A549 (cell line): ENCODE measurements around the gene FBN2. TPM values are rescaled to one million over a fixed set of nuclear protein-coding genes. Genes with fewer than 3 reads are reported as not detected.

Experiments
- ATAC-seq, 2 experiments: fragments of 200-7000 bp in 1 of 2; fragments of >200 bp in 1 of 2; cut with Nextera tagmentation in 1 of 2; cut with Tn5 transposase in 1 of 2; 3 replicates each; pipeline versions ENCODE4 v1.8.0 to v1.9.1; 2018 to 2020; ENCODE audit warnings: mild to moderate bottlenecking in 1 of 2, moderate library complexity in 1 of 2
- CTCF ChIA-PET: fragments of 300-600 bp; sonication (Branson Sonifier 250); formaldehyde crosslinking; extraction: SDS; loops from one replicate; lab custom pipeline; 2021; ENCODE audit warnings: antibody characterized with exemption, inconsistent platforms; lab: Yijun Ruan, JAX
- POLR2A ChIA-PET: fragments of 350-600 bp; formaldehyde crosslinking; extraction: SDS; loops from one replicate; lab custom pipeline; 2021; ENCODE audit warnings: antibody characterized with exemption, inconsistent platforms; lab: Yijun Ruan, JAX
- DNase-seq, 2 experiments: peaks; one replicate each; pipeline versions ENCODE4 v3.0.0 to v3.0.0-alpha.2; 2011 to 2016; ENCODE audit warnings: low read depth in 1 of 2, low spot score in 1 of 2
- FAIRE-seq: peaks from 2 replicates; lab custom pipeline; 2011; peaks lifted over from hg19 to GRCh38; lab: Jason Lieb, UNC
- H3K27ac ChIP-seq, 2 experiments: fragments of >200 bp; sonication (Bioruptor Twin); formaldehyde crosslinking; 3 replicates each; pipeline ENCODE4 v1.5.1; 2016 to 2017
- H3K4me1 ChIP-seq: fragments of >200 bp; sonication (Bioruptor Twin); formaldehyde crosslinking; 3 replicates; pipeline ENCODE4 v1.6.1; 2016
- H3K4me2 ChIP-seq: fragments of >200 bp; sonication (Bioruptor Twin); formaldehyde crosslinking; 3 replicates; pipeline ENCODE4 v1.6.1; 2016
- H3K4me3 ChIP-seq: fragments of >200 bp; sonication (Bioruptor Twin); formaldehyde crosslinking; 3 replicates; pipeline ENCODE4 v1.5.1; 2016
- H3K9me3 ChIP-seq: fragments of >200 bp; sonication (Bioruptor Twin); formaldehyde crosslinking; 3 replicates; pipeline ENCODE4 v1.6.1; 2016
- ATOH8 ChIP-seq: fragments of 250-450 bp; sonication (Bioruptor Pico); IDR thresholded peaks from 2 replicates; pipeline ENCODE4 v1.5.0; 2020; ENCODE audit warnings: low read depth, mild to moderate bottlenecking, moderate library complexity
- BCL3 ChIP-seq: fragments of >200 bp; sonication (Bioruptor Twin); formaldehyde crosslinking; IDR thresholded peaks from 3 replicates; pipeline ENCODE4 v1.6.1; 2016
- CBX8 ChIP-seq: fragments of 200-600 bp; sonication (generic); IDR thresholded peaks from 2 replicates; pipeline ENCODE4 v1.6.1; 2016
- CHD2 ChIP-seq: fragments of 150-350 bp; IDR thresholded peaks from 2 replicates; pipeline ENCODE4 v1.6.1; 2014; ENCODE audit warnings: low read length; ENCODE audit not compliant: partially characterized antibody
- CHD4 ChIP-seq: fragments of 200-600 bp; sonication (generic); IDR thresholded peaks from 2 replicates; pipeline ENCODE4 v1.6.1; 2016; ENCODE audit warnings: antibody characterized with exemption, mild to moderate bottlenecking, borderline replicate concordance
- EHF ChIP-seq: fragments of 250-450 bp; sonication (Bioruptor Pico); IDR thresholded peaks from 2 replicates; pipeline ENCODE4 v1.5.0; 2020; ENCODE audit warnings: mild to moderate bottlenecking
- FOSB ChIP-seq: fragments of 250-450 bp; sonication (Bioruptor Pico); IDR thresholded peaks from 2 replicates; pipeline ENCODE4 v1.5.0; 2020; ENCODE audit warnings: mild to moderate bottlenecking, moderate library complexity
- FOSL2 ChIP-seq, 2 experiments: fragments of 450-650 bp in 1 of 2; fragments of >200 bp in 1 of 2; sonication (Bioruptor Twin) in 1 of 2; formaldehyde crosslinking; IDR thresholded peaks; 2 replicates each; pipeline versions ENCODE4 v1.5.0 to v1.6.1; 2016 to 2020; ENCODE audit warnings: mild to moderate bottlenecking in 1 of 2, moderate library complexity in 1 of 2
- GATA3 ChIP-seq: IDR thresholded peaks from 2 replicates; pipeline ENCODE4 v1.6.1; 2012; ENCODE audit warnings: borderline replicate concordance
- HEYL ChIP-seq: fragments of 250-450 bp; sonication (Bioruptor Pico); IDR thresholded peaks from 2 replicates; pipeline ENCODE4 v1.8.0; 2021; ENCODE audit warnings: mild to moderate bottlenecking, moderate library complexity
- HMGXB4 ChIP-seq: fragments of 250-450 bp; sonication (Bioruptor Pico); IDR thresholded peaks from 2 replicates; pipeline ENCODE4 v1.5.0; 2021; ENCODE audit warnings: mild to moderate bottlenecking, moderate library complexity, borderline replicate concordance
- JUN ChIP-seq, 2 experiments: fragments of >200 bp; sonication (Bioruptor Twin); formaldehyde crosslinking; IDR thresholded peaks; 2 replicates in 1 of 2; 3 replicates in 1 of 2; pipeline ENCODE4 v1.6.1; 2016 to 2017
- KDM5A ChIP-seq: fragments of 200-600 bp; sonication (generic); IDR thresholded peaks from 2 replicates; pipeline ENCODE4 v1.6.1; 2016; ENCODE audit warnings: antibody characterized with exemption, mild to moderate bottlenecking
- MAFK ChIP-seq: fragments of 450-650 bp; IDR thresholded peaks from 2 replicates; pipeline ENCODE4 v1.6.1; 2014; ENCODE audit not compliant: partially characterized antibody
- MYC ChIP-seq: IDR thresholded peaks from 2 replicates; pipeline ENCODE4 v1.6.1; 2012; ENCODE audit warnings: mild to moderate bottlenecking, inconsistent platforms, low read length, improper control_type of control experiment, borderline replicate concordance
- PHF8 ChIP-seq: fragments of 200-600 bp; sonication (generic); IDR thresholded peaks from 2 replicates; pipeline ENCODE4 v1.6.1; 2016; ENCODE audit warnings: low read depth, mild to moderate bottlenecking, antibody characterized with exemption, moderate library complexity, borderline replicate concordance
- POLR2A ChIP-seq: IDR thresholded peaks from 2 replicates; pipeline ENCODE4 v1.6.1; 2012; ENCODE audit warnings: mild to moderate bottlenecking, low read length
- POLR2AphosphoS2 ChIP-seq: conservative IDR thresholded peaks from 2 replicates; pipeline ENCODE4 v1.6.1; 2012; ENCODE audit warnings: low read length, improper control_type of control experiment, inconsistent platforms
- RAD21 ChIP-seq, 2 experiments: fragments of >200 bp in 1 of 2; sonication (Bioruptor Twin) in 1 of 2; formaldehyde crosslinking in 1 of 2; IDR thresholded peaks in 1 of 2; conservative IDR thresholded peaks in 1 of 2; 2 replicates in 1 of 2; 3 replicates in 1 of 2; pipeline ENCODE4 v1.6.1; 2012 to 2018; ENCODE audit warnings: inconsistent platforms in 1 of 2
- RARB ChIP-seq: fragments of 250-450 bp; sonication (Bioruptor Pico); IDR thresholded peaks from 2 replicates; pipeline ENCODE4 v1.8.0; 2021; ENCODE audit warnings: mild to moderate bottlenecking, moderate library complexity
- RNF2 ChIP-seq: fragments of 200-600 bp; sonication (generic); IDR thresholded peaks from 2 replicates; pipeline ENCODE4 v1.6.1; 2016; ENCODE audit warnings: low read depth, mild to moderate bottlenecking, antibody characterized with exemption, moderate library complexity, borderline replicate concordance
- SMC3 ChIP-seq: fragments of >200 bp; sonication (Bioruptor Twin); formaldehyde crosslinking; IDR thresholded peaks from 3 replicates; pipeline ENCODE4 v1.6.1; 2018; ENCODE audit warnings: inconsistent platforms
- SREBF2 ChIP-seq: fragments of 450-650 bp; IDR thresholded peaks from 2 replicates; pipeline ENCODE4 v1.6.1; 2014; ENCODE audit warnings: mild to moderate bottlenecking, moderate library complexity
- TP53 ChIP-seq: fragments of 250-450 bp; sonication (Bioruptor Pico); IDR thresholded peaks from 2 replicates; pipeline ENCODE4 v1.5.0; 2021; ENCODE audit warnings: mild to moderate bottlenecking, moderate library complexity
- WGBS: methylation state at CpG from one replicate; pipeline ENCODE4 v1.1.6; 2017; ENCODE audit errors: missing lambda C conversion rate; 5-methylcytosine and 5-hydroxymethylcytosine counted together
- polyA plus RNA-seq, 4 experiments: library from polyadenylated mRNA; depleted of rRNA in 3 of 4; stranded (reverse); fragments of >200 nt; fragmentation: RNase III in 1 of 4; extraction: RNeasy Plus Mini Kit Qiagen cat#74134 plus additional on column Dnase treatment in 1 of 4; gene quantifications; 2 replicates in 3 of 4; 3 replicates in 1 of 4; pipeline ENCODE4 v1.2.3, GENCODE V29; 2011 to 2017
- TF ChIP-seq, protein P1 (sequence below): IDR thresholded peaks from 2 replicates; pipeline ENCODE4 v1.6.1; 2012
- TF ChIP-seq, protein P2 (sequence below): IDR thresholded peaks from 2 replicates; pipeline ENCODE4 v1.6.1; 2012; ENCODE audit warnings: low read depth, borderline replicate concordance
- TF ChIP-seq, protein P3 (sequence below): IDR thresholded peaks from 2 replicates; pipeline ENCODE4 v1.6.1; 2012

The FBN2 gene
- polyA plus RNA-seq, 2 of the 4 experiments (the other 2 are of a cell fraction) = 22.2 to 22.7 TPM

GRCh38 chr5:128539038-128539429 lies 989 bp upstream of the FBN2 start:
- peak overlapping the region; percentile 84 for H3K4me3 ChIP-seq
- H3K9me3 ChIP-seq = no peaks in the 10 kb centered on the region
- ChIA-PET CTCF (no interaction called here), POLR2A (interaction anchor here (1.0 to 1.9 kb wide), 2 partner anchors 40 to 136 kb away, joined by 3 to 7 read pairs; no protein-coding TSS in a partner anchor)
- H3K27ac ChIP-seq = peak overlapping the region; percentile 89 to 93
- DNase-seq = peak; percentile 18 to 41
- no peak for FAIRE-seq
- peak overlapping the region; percentile 86 for H3K4me2 ChIP-seq
- ATAC-seq = peak; percentile 44 to 57
- peaks cover 24% of the 10 kb centered on the region; the same call in 2 of the 3 replicates for H3K4me1 ChIP-seq
- WGBS = 0% methylated on average over 4 of the region's 20 CpGs
- TF ChIP-seq FOSL2 (IDR thresholded peaks at IDR 0.05) (no peak), FOSL2 (CRISPR knock-in tag; IDR thresholded peaks at IDR 0.05) (no peak), RAD21 (conservative IDR thresholded peaks at IDR 0.05 in 1 of 2, IDR thresholded peaks at IDR 0.05 in 1 of 2) (0 out of 5 replicates have a peak, but pooled peaks of 1 of the 2 experiments have one; percentile 11), SMC3 (no peak)
- TF ChIP-seq, protein P1, sequence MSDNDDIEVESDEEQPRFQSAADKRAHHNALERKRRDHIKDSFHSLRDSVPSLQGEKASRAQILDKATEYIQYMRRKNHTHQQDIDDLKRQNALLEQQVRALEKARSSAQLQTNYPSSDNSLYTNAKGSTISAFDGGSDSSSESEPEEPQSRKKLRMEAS = peak; percentile 60

- POLR2A ChIA-PET = interaction anchor here (1.0 to 1.9 kb wide), 2 partner anchors 40 to 136 kb away, joined by 3 to 7 read pairs; no protein-coding TSS in a partner anchor
- H3K4me2 ChIP-seq = peak overlapping the region; percentile 86
- ATAC-seq = peak; percentile 86 to 93
- H3K9me3 ChIP-seq = no peaks in the 10 kb centered on the region
- H3K4me3 ChIP-seq = peak overlapping the region; percentile 84
- CTCF ChIA-PET = interaction anchor here (1.8 kb wide), 1 partner anchor 39 kb away, joined by 5 read pairs; no protein-coding TSS in a partner anchor
- peaks cover 24% of the 10 kb centered on the region; the same call in 2 of the 3 replicates for H3K4me1 ChIP-seq
- peak; percentile 63 to 88 for DNase-seq
- under 1% methylated on average over 27 of the region's 65 CpGs for WGBS
- TF ChIP-seq BCL3 (no peak), POLR2A (peak; percentile 20; the same call in 1 of the 2 replicates), CHD4 (no peak), RAD21 (conservative IDR thresholded peaks at IDR 0.05 in 1 of 2, IDR thresholded peaks at IDR 0.05 in 1 of 2) (no peak), SMC3 (no peak), POLR2AphosphoS2 (no peak), CBX8 (no peak), FOSB (CRISPR knock-in tag) (no peak), PHF8 (no peak), RARB (CRISPR knock-in tag) (no peak), JUN (IDR thresholded peaks at IDR 0.05) (peak in 1 of 2 experiments; percentile 50; a peak in 3 of 5 replicates), HMGXB4 (CRISPR knock-in tag) (no peak), SREBF2 (no peak), GATA3 (0 out of 2 replicates have a peak, but pooled peaks have one; percentile 8), RNF2 (no peak), TP53 (CRISPR knock-in tag) (no peak), EHF (CRISPR knock-in tag) (no peak), ATOH8 (CRISPR knock-in tag) (no peak), MAFK (no peak), HEYL (no peak), MYC (0 out of 2 replicates have a peak, but pooled peaks have one; percentile 29), KDM5A (no peak), CHD2 (peak; percentile 33)
- TF ChIP-seq, protein P2, sequence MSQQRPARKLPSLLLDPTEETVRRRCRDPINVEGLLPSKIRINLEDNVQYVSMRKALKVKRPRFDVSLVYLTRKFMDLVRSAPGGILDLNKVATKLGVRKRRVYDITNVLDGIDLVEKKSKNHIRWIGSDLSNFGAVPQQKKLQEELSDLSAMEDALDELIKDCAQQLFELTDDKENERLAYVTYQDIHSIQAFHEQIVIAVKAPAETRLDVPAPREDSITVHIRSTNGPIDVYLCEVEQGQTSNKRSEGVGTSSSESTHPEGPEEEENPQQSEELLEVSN = 0 out of 2 replicates have a peak, but pooled peaks have one; percentile 15
- TF ChIP-seq, protein P3, sequence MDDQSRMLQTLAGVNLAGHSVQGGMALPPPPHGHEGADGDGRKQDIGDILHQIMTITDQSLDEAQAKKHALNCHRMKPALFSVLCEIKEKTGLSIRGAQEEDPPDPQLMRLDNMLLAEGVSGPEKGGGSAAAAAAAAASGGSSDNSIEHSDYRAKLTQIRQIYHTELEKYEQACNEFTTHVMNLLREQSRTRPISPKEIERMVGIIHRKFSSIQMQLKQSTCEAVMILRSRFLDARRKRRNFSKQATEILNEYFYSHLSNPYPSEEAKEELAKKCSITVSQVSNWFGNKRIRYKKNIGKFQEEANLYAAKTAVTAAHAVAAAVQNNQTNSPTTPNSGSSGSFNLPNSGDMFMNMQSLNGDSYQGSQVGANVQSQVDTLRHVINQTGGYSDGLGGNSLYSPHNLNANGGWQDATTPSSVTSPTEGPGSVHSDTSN = no peak
- FAIRE-seq = no peak
- H3K27ac ChIP-seq = peak overlapping the region; percentile 89 to 93
Measured at GRCh38 chr5:128538250-128539037, 399 bp upstream of the FBN2 start.
